ENCODE data around the gene DDIT3. TPM values are rescaled to one million over a fixed set of nuclear protein-coding genes. Genes with fewer than 3 reads are reported as not detected.

The DDIT3 gene
- total RNA-seq, 1 experiment from 2014 or later, result 61.9 TPM

DNA sequence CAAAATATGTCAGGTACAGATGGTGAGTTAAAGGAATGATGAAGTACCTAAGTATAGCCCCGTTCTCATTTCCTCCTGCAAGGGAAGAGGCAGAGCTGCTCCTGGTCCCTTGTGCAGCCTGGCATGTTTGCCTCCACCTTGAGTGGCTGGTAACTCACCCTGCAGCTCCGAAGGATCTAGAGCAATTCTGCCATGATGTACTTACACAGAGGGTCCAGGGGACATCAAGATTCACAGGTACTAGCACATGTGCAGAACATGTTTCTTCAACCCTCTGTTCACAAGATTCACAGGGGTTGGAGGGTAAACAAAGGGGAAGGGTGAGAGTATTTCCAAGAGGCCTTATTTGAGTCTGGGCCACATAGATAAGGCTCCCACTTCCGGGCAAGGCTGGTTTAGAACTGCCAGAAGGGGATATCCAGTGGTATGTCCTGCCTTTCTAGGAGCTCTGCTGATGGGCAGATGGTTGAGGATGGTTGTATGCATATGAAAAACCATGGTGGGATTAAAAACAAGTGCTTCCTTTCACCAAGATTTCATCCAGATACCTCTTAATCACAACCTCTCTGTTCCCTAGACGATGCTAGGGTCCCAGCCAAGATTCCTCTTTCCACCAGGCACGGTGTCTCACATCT lies 18.9 kb upstream of the DDIT3 start:
- ChIA-PET CTCF (no interaction called here), POLR2A (ENCODE audit: low non-redundant PET) (no interaction called here)
- Histone ChIP-seq H3K27ac (ENCODE audit: low read depth, low read length, poor library complexity, severe bottlenecking) (no peak overlapping the region), H3K4me1 (ENCODE audit: insufficient read depth, low read length, poor library complexity, severe bottlenecking) (no peaks in the 10 kb centered on the region), H3K27me3 (replicated peaks; ENCODE audit: insufficient read depth, low read depth, low read length, poor library complexity) (no peaks in the 10 kb centered on the region), H3K4me3 (ENCODE audit: low read depth, low read length, poor library complexity, severe bottlenecking) (no peak overlapping the region), H3K36me3 (ENCODE audit: insufficient read depth, low read length, poor library complexity, severe bottlenecking) (peaks cover 21% of the 10 kb centered on the region), H3K9me3 (ENCODE audit: low read depth, low read length, poor library complexity, severe bottlenecking) (no peaks in the 10 kb centered on the region)
- BruUV-seq (replicated peaks), result no TSS peak
- no peak for DNase-seq (ENCODE audit: low spot score)
- no peak for TF ChIP-seq EZH2 (IDR thresholded peaks at IDR 0.05; ENCODE audit: borderline replicate concordance, low read depth, low read length, poor library complexity, severe bottlenecking)
- TF ChIP-seq, protein P1, sequence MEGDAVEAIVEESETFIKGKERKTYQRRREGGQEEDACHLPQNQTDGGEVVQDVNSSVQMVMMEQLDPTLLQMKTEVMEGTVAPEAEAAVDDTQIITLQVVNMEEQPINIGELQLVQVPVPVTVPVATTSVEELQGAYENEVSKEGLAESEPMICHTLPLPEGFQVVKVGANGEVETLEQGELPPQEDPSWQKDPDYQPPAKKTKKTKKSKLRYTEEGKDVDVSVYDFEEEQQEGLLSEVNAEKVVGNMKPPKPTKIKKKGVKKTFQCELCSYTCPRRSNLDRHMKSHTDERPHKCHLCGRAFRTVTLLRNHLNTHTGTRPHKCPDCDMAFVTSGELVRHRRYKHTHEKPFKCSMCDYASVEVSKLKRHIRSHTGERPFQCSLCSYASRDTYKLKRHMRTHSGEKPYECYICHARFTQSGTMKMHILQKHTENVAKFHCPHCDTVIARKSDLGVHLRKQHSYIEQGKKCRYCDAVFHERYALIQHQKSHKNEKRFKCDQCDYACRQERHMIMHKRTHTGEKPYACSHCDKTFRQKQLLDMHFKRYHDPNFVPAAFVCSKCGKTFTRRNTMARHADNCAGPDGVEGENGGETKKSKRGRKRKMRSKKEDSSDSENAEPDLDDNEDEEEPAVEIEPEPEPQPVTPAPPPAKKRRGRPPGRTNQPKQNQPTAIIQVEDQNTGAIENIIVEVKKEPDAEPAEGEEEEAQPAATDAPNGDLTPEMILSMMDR (conservative IDR thresholded peaks at IDR 0.05; ENCODE audit: low read depth, low read length), result no peak
- intact Hi-C loops (cut with micrococcal nuclease; ENCODE audit: unreplicated experiment), result no loop called here

DNA sequence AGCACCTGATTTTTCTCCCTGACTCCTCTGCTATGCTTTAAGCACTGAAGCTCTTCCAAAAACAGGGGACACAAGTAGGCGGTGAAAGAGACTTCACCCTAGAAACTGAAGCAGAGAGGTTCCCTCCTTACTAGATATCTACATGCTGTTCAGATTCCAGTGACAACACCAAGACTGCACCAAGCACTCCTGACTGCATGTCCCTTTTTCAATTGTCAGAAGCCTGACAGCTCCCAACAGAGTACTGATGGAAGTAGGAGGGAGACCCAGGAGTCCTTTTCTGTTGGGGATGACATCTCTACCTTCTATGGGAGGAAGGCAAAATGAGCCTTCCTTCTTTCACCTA lies 16.3 kb upstream of the DDIT3 start:
- H3K27ac ChIP-seq (ENCODE audit: low read depth, low read length, poor library complexity, severe bottlenecking), result no peak overlapping the region
- TF ChIP-seq EZH2 (IDR thresholded peaks at IDR 0.05; ENCODE audit: borderline replicate concordance, low read depth, low read length, poor library complexity, severe bottlenecking), result no peak
- TF ChIP-seq, protein P1 (conservative IDR thresholded peaks at IDR 0.05; ENCODE audit: low read depth, low read length), result no peak
- no peak for DNase-seq (ENCODE audit: low spot score)
- peaks cover 42% of the 10 kb centered on the region for H3K36me3 ChIP-seq (ENCODE audit: insufficient read depth, low read length, poor library complexity, severe bottlenecking)
- no peaks in the 10 kb centered on the region for H3K27me3 ChIP-seq (replicated peaks; ENCODE audit: insufficient read depth, low read depth, low read length, poor library complexity)
- intact Hi-C loops (cut with micrococcal nuclease; ENCODE audit: unreplicated experiment), result no loop called here
- BruUV-seq (replicated peaks), result no TSS peak
- no peak overlapping the region for H3K4me3 ChIP-seq (ENCODE audit: low read depth, low read length, poor library complexity, severe bottlenecking)
- ChIA-PET CTCF (no interaction called here), POLR2A (ENCODE audit: low non-redundant PET) (no interaction called here)
- H3K4me1 ChIP-seq (ENCODE audit: insufficient read depth, low read length, poor library complexity, severe bottlenecking), result no peaks in the 10 kb centered on the region
- H3K9me3 ChIP-seq (ENCODE audit: low read depth, low read length, poor library complexity, severe bottlenecking), result no peaks in the 10 kb centered on the region

DNA sequence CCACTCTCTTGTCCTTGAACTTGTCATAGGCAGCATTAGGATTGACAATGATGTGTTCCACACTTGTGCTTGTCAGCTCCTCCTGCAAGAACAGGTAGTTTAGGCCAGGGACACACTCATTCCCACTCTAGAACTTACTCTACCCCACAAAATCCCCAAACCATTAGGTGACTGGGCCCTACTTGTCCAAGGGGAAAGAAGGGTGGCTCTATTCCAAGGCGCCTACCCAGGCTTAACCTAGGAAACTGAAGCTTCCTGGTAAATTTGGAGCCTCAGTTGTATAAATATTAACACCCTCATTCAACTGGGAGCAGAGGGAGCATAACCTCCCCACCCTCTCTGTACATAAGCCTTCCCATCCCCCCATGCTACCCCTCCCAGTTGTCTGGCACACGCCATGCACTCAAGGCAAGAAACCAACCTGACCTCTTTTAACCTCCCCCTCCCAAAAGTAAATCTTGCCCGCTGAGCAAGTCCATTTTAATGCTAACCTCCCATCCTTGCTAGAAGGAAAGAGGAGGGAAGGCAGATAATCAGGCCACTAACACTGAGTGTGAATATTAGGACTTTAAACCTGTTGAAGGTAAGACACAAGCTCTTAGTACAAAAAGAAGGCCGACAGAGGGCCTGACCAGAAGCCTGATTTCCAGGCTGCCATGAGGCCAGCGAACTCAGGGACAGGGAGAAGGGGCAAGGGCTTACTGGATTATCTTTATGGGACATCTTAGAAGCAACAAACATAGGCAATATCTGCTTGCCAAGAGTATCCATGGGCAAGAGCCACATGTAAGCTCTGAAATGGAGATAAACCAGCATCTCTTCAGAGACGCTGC lies 15.7 kb upstream of the DDIT3 start:
- intact Hi-C loops (cut with micrococcal nuclease; ENCODE audit: unreplicated experiment), result no loop called here
- ChIA-PET POLR2A (ENCODE audit: low non-redundant PET) (no interaction called here), CTCF (no interaction called here)
- Histone ChIP-seq H3K27me3 (replicated peaks; ENCODE audit: insufficient read depth, low read depth, low read length, poor library complexity) (no peaks in the 10 kb centered on the region), H3K27ac (ENCODE audit: low read depth, low read length, poor library complexity, severe bottlenecking) (no peak overlapping the region), H3K4me3 (ENCODE audit: low read depth, low read length, poor library complexity, severe bottlenecking) (no peak overlapping the region), H3K4me1 (ENCODE audit: insufficient read depth, low read length, poor library complexity, severe bottlenecking) (no peaks in the 10 kb centered on the region), H3K9me3 (ENCODE audit: low read depth, low read length, poor library complexity, severe bottlenecking) (no peaks in the 10 kb centered on the region), H3K36me3 (ENCODE audit: insufficient read depth, low read length, poor library complexity, severe bottlenecking) (peaks cover 45% of the 10 kb centered on the region)
- TF ChIP-seq, protein P1 (conservative IDR thresholded peaks at IDR 0.05; ENCODE audit: low read depth, low read length), result no peak
- TF ChIP-seq EZH2 (IDR thresholded peaks at IDR 0.05; ENCODE audit: borderline replicate concordance, low read depth, low read length, poor library complexity, severe bottlenecking), result no peak
- no peak for DNase-seq (ENCODE audit: low spot score)
- no TSS peak for BruUV-seq (replicated peaks)
